T-cell (primary cell): ENCODE data around the gene RPS19BP1. TPM values are rescaled to one million over a fixed set of nuclear protein-coding genes. Genes with fewer than 3 reads are reported as not detected.
A peak's percentile ranks its signal among the peaks of the same experiment; 100 is the strongest.
"Not testable (repeated sequence)": the region's sequence is repeated elsewhere in the genome, so short reads cannot be mapped to it uniquely, and the experiment has no call there.

ENCODE experiments used
- ATAC-seq, 4 experiments: fragments of 200-7000 bp in 3 of 4; fragments of 150-1000 bp in 1 of 4; cut with Tn5 transposase; replicated peaks in 1 of 4; 1 replicate in 3 of 4; 2 replicates in 1 of 4; pipeline ENCODE4 v1.10.0; 2021; ENCODE audit warnings: moderate library complexity in 3 of 4, mild to moderate bottlenecking in 2 of 4, moderate number of reproducible peaks in 1 of 4
- CTCF ChIA-PET, 2 donors: fragments of 300-600 bp; sonication (Branson Sonifier 250); formaldehyde crosslinking; loops; one replicate each; lab custom pipeline; 2022; ENCODE audit warnings: antibody characterized with exemption in 2 of 2; lab: Charles Lee
- POLR2A ChIA-PET, 2 donors: fragments of 300-600 bp; sonication (Branson Sonifier 250); formaldehyde crosslinking; loops; one replicate each; lab custom pipeline; 2022; ENCODE audit warnings: antibody characterized with exemption in 2 of 2; lab: Charles Lee
- DNase-seq, 35 experiments: peaks; one replicate each; pipeline versions ENCODE4 v3.0.0 to v3.0.0-alpha.2; 2013 to 2023
- H3K27ac ChIP-seq: one replicate; pipeline ENCODE4 v1.5.1; 2013; ENCODE audit warnings: low read length
- H3K27me3 ChIP-seq, 2 experiments: replicated peaks in 1 of 2; 1 replicate in 1 of 2; 2 replicates in 1 of 2; pipeline versions ENCODE4 v1.6.1 to v1.7.0; 2013; ENCODE audit warnings: low read length in 1 of 2, mixed read lengths in 1 of 2; ENCODE audit not compliant: control insufficient read depth in 2 of 2, insufficient read depth in 2 of 2; ENCODE audit errors: extremely low read depth in 1 of 2
- H3K36me3 ChIP-seq, 2 donors: 1 replicate in 1 of 2; 2 replicates in 1 of 2; pipeline versions ENCODE4 v1.6.1 to v1.7.0; 2013; ENCODE audit warnings: low read length in 1 of 2; ENCODE audit not compliant: control insufficient read depth in 2 of 2, insufficient read depth in 1 of 2; ENCODE audit errors: extremely low read depth in 1 of 2
- H3K4me1 ChIP-seq, 2 experiments: 1 replicate in 1 of 2; 2 replicates in 1 of 2; pipeline versions ENCODE4 v1.6.1 to v1.7.0; 2013; ENCODE audit warnings: low read length in 2 of 2, mixed read lengths in 1 of 2; ENCODE audit not compliant: insufficient read depth in 2 of 2, control insufficient read depth in 1 of 2; ENCODE audit errors: extremely low read depth in 1 of 2
- H3K4me3 ChIP-seq, 2 donors: 1 replicate in 1 of 2; 2 replicates in 1 of 2; pipeline versions ENCODE4 v1.5.1 to v1.7.0; 2013; ENCODE audit warnings: mild to moderate bottlenecking in 2 of 2, low read length in 1 of 2, moderate library complexity in 1 of 2; ENCODE audit not compliant: control insufficient read depth in 1 of 2; ENCODE audit errors: extremely low read depth in 1 of 2
- H3K9me3 ChIP-seq: 2 replicates; pipeline ENCODE4 v1.7.0; 2013
- H3K27ac Mint-ChIP-seq, 2 donors: one replicate each; pipeline ENCODE4 v1.8.0; 2020 to 2021; ENCODE audit warnings: mild to moderate bottlenecking in 2 of 2, mixed read lengths in 2 of 2
- H3K27me3 Mint-ChIP-seq, 2 donors: one replicate each; pipeline ENCODE4 v1.8.0; 2021 to 2022; ENCODE audit warnings: mixed read lengths in 2 of 2
- H3K36me3 Mint-ChIP-seq: one replicate; pipeline ENCODE4 v1.8.0; 2021; ENCODE audit warnings: mixed read lengths
- H3K4me1 Mint-ChIP-seq, 3 donors: one replicate each; pipeline ENCODE4 v1.8.0; 2020 to 2022; ENCODE audit warnings: mixed read lengths in 3 of 3, mild to moderate bottlenecking in 1 of 3
- H3K4me3 Mint-ChIP-seq, 3 donors: one replicate each; pipeline ENCODE4 v1.8.0; 2020 to 2022; ENCODE audit warnings: mild to moderate bottlenecking in 3 of 3, mixed read lengths in 3 of 3, moderate library complexity in 3 of 3
- H3K9me3 Mint-ChIP-seq, 3 donors: one replicate each; pipeline ENCODE4 v1.8.0; 2020 to 2022; ENCODE audit warnings: mixed read lengths in 3 of 3
- WGBS: methylation state at CpG from one replicate; pipeline ENCODE4 v1.1.5; 2013; ENCODE audit warnings: missing lambda C conversion rate; ENCODE audit not compliant: insufficient coverage; 5-methylcytosine and 5-hydroxymethylcytosine counted together
- total RNA-seq, 35 experiments: library from RNA in 6 of 35; stranded (reverse) in 6 of 35; fragments of 120-200 nt in 1 of 35; gene quantifications; one replicate each; pipeline versions ENCODE4 v1.2.1 to v1.2.4 and lab custom pipeline; 2013 to 2026

The RPS19BP1 gene
- total RNA-seq, 5 donors from 2014 or later (not counting 1 experiment from before 2014, with no cell fraction given) = 42.4 to 76.8 (median 73.5) TPM

DNA sequence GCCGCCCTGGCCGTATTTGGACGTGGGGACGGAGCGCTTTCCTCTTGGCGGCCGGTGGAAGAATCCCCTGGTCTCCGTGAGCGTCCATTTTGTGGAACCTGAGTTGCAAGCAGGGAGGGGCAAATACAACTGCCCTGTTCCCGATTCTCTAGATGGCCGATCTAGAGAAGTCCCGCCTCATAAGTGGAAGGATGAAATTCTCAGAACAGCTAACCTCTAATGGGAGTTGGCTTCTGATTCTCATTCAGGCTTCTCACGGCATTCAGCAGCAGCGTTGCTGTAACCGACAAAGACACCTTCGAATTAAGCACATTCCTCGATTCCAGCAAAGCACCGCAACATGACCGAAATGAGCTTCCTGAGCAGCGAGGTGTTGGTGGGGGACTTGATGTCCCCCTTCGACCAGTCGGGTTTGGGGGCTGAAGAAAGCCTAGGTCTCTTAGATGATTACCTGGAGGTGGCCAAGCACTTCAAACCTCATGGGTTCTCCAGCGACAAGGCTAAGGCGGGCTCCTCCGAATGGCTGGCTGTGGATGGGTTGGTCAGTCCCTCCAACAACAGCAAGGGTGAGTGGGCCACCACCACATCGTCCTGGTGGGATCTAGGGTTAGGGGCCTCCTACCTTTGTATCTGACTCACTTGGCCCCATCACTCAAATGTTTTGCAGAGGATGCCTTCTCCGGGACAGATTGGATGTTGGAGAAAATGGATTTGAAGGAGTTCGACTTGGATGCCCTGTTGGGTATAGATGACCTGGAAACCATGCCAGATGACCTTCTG, 11.3 kb downstream of the RPS19BP1 start:
- 0% methylated on average over 6 of the region's 28 CpGs for WGBS
- Histone ChIP-seq H3K4me1 (peaks cover 24 to 63% of the 10 kb centered on the region in 2 experiments), H3K27ac (peak overlapping the region; percentile 83), H3K36me3 (peaks cover 14 to 41% of the 10 kb centered on the region in 2 donors), H3K4me3 (peak overlapping the region; percentile 89 to 99)
- Mint-ChIP-seq H3K27ac (peak overlapping the region; percentile 96 to 98), H3K4me3 (peak overlapping the region; percentile 85 to 95 (median 94)), H3K4me1 (peaks cover 50 to 59% (median 59%) of the 10 kb centered on the region in 3 donors), H3K36me3 (peaks cover 27% of the 10 kb centered on the region)
- not testable (repeated sequence) for H3K9me3 Mint-ChIP-seq, ATAC-seq, H3K27me3 Mint-ChIP-seq, H3K27me3 ChIP-seq, H3K9me3 ChIP-seq
- ChIA-PET CTCF (interaction anchor here in 1 of 2 donors (2.2 kb wide), 1 partner anchor 8 kb away, joined by 17 read pairs; no protein-coding TSS in a partner anchor), POLR2A (interaction anchor here (0.6 kb wide), 2 partner anchors 11 to 75 kb away, joined by 3 to 4 read pairs; no protein-coding TSS in a partner anchor)
- DNase-seq = peak in 1 of 35 experiments; percentile 9

DNA sequence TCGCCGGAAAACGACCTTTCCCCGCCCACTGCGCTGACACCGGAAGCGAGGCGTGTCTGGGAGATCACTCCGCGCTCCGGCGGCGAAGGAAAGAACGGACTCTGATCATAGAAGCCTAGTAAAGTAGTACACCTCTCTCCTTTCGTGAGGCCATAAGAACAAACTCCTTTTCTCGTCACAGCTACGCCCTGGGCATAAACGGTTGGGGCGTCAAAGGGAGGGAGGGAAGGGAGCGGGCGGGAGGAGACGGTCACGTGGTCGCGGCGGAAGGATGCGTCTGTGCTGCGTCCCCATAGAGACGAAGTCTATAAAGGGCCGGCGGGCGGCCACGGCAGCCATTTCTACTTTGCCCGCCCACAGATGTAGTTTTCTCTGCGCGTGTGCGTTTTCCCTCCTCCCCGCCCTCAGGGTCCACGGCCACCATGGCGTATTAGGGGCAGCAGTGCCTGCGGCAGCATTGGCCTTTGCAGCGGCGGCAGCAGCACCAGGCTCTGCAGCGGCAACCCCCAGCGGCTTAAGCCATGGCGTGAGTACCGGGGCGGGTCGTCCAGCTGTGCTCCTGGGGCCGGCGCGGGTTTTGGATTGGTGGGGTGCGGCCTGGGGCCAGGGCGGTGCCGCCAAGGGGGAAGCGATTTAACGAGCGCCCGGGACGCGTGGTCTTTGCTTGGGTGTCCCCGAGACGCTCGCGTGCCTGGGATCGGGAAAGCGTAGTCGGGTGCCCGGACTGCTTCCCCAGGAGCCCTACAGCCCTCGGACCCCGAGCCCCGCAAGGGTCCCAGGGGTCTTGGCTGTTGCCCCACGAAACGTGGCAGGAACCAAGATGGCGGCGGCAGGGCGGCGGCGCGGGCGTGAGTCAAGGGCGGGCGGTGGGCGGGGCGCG, 12.1 kb downstream of the RPS19BP1 start, which contains the start of gene ATF4:
TSS of gene ATF4 (plus strand) at position 337 of the 880 bp plus-strand sequence. CDS start 884 bp downstream, outside the sequence.
- Histone ChIP-seq H3K4me3 (peak within 1 kb of the TSS; percentile 89 to 99), H3K27ac (peak within 1 kb of the TSS; percentile 83), H3K27me3 (no peaks in the 10 kb centered on the region), H3K36me3 (peaks cover 15 to 47% of the 10 kb centered on the region in 2 donors), H3K9me3 (no peaks in the 10 kb centered on the region), H3K4me1 (peaks cover 24 to 54% of the 10 kb centered on the region in 2 experiments)
- Mint-ChIP-seq H3K4me3 (peak within 1 kb of the TSS; percentile 85 to 95 (median 94)), H3K9me3 (no peaks in the 10 kb centered on the region), H3K36me3 (peaks cover 30% of the 10 kb centered on the region), H3K27me3 (peaks cover 0 to 2% of the 10 kb centered on the region in 2 donors), H3K27ac (peak within 1 kb of the TSS; percentile 96 to 98), H3K4me1 (peaks cover 42 to 54% (median 53%) of the 10 kb centered on the region in 3 donors)
- peak; percentile 47 to 63 (median 54) for ATAC-seq
- POLR2A ChIA-PET = interaction anchor here (0.6 to 1.3 kb wide), 15 partner anchors 9 to 723 kb away, joined by 3 to 29 read pairs (median 4); partner anchors contain the start of genes MIEF1 (in 2 of the 2), RPL3 (in 1 of the 2) and TAB1 (in 1 of the 2)
- CTCF ChIA-PET = interaction anchor here (0.7 to 2.2 kb wide), 7 partner anchors 9 to 524 kb away, joined by 3 to 17 read pairs (median 5); partner anchors contain the start of gene MIEF1 (in 1 of the 2)
- WGBS = under 1% methylated on average over 67 of the region's 86 CpGs
- DNase-seq = peak in 33 of 35 experiments; percentile 34 to 99 (median 95)

DNA sequence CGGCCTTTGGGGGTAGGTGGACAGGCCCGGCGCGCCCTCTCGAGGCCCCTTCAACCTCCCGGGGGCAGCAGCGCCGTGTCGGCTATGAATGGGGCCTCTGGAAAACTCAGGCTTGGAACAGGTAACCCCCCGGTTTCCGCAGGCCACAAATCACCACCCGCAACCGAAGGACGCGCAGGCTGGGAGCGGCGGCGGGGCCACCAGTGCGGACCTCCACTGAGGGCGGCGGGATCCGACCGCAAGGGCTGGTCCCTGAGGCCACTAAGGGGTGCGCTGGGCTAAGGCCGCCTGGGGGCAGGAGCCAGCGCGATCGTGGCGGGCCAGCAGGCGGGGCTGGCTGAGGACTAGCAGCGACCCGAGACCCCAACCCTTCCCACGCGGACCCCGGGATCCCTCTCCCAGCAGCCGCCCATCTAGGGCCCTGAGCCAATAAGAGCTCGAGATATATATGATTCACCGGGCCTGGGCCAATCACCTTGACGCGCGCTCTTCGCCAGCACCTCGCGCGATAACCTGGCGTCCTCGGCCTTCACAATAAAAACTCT, 12.8 kb downstream of the RPS19BP1 start:
- Mint-ChIP-seq H3K4me3 (peak overlapping the region; percentile 85 to 95 (median 94)), H3K36me3 (peaks cover 33% of the 10 kb centered on the region)

DNA sequence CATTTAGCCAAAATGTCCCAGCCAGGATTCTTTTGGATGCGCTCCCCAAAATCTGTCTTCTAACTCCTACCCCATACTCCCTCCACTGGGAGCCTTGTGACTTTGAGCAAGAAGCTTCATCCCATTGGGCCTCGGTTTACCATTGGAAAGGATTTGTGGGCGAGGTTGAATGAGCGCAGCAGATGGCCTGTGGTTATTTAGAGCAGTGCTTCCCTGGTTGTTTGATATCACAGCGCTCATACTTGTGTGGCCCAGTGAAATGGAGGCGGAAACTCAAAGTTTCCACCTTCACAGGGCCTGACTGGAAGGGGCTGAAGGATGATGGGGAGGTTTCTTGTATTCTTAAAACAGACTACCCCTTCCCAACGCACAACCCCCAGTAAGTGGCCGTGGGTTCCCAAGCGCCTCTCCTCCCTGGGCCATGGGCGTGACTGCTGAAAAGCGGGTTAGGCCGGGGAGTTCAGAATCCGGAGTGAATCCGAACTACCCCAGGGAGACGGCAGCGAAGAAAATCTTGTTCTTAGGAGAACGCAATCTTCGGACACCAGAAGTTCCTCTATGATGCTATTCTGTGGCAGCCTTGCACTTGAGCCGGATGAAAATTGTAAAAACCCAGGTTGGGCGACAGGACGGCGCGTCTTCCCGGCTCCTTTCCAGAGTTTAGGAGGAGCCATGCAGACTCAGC, 13.4 kb downstream of the RPS19BP1 start:
- H3K4me1 Mint-ChIP-seq = peaks cover 37 to 45% (median 45%) of the 10 kb centered on the region in 3 donors

More for the DNA sequence above, 12.8 kb downstream of the RPS19BP1 start:
- Histone ChIP-seq H3K9me3 (no peaks in the 10 kb centered on the region), H3K4me1 (peaks cover 24 to 47% of the 10 kb centered on the region in 2 experiments), H3K27me3 (no peaks in the 10 kb centered on the region), H3K36me3 (peaks cover 19 to 48% of the 10 kb centered on the region in 2 donors), H3K27ac (peak overlapping the region; percentile 83), H3K4me3 (peak overlapping the region; percentile 89 to 99)
- no peaks in the 10 kb centered on the region for H3K9me3 Mint-ChIP-seq
- peak overlapping the region; percentile 96 to 98 for H3K27ac Mint-ChIP-seq
- ChIA-PET CTCF (interaction anchor here (0.5 to 2.2 kb wide), 9 partner anchors 9 to 525 kb away, joined by 3 to 17 read pairs (median 4); partner anchors contain the start of gene MIEF1 (in 1 of the 2)), POLR2A (interaction anchor here (0.6 to 1.3 kb wide), 17 partner anchors 9 to 1986 kb away, joined by 3 to 29 read pairs (median 4); partner anchors contain the start of genes MIEF1 (in 2 of the 2), RPL3 (in 1 of the 2) and TAB1 (in 1 of the 2))
- under 1% methylated on average over 46 of the region's 47 CpGs for WGBS
- peak; percentile 90 to 92 (median 91) for ATAC-seq
- peaks cover 35 to 47% (median 46%) of the 10 kb centered on the region in 3 donors for H3K4me1 Mint-ChIP-seq
- peaks cover 0 to 2% of the 10 kb centered on the region in 2 donors for H3K27me3 Mint-ChIP-seq
- DNase-seq = peak in 16 of 35 experiments; percentile 24 to 97 (median 96)

DNA sequence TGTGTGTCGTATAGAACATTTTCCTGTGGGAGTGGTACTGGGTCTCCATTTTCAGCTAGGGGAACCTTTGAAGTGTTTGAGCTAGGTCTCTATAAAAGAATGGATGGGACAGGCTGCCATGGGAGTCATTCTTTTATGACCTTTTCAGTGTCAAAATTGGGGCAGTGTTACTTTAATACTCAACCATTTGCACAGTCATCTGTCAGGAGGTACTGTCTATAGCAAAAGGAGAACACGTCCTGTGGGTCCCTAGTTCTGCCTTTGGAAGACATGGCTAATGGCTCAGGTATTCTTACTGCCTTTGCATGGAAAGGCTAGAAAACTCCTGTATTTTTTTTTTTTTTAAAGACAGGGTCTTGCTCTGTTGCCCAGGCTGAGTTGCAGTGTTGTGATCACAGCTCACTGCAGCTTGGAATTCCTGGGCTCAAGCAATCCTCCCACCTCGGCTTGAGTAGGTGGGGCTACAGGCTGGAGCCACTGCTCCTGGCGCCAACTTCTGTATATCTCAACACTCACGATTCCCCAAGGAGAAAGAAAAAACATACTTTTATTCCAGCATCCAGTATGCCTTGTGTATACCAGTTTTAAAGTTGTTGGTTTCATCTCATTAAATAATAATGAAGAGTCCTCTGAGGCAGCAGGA, 14.3 kb downstream of the RPS19BP1 start:
- H3K27me3 ChIP-seq = no peaks in the 10 kb centered on the region
- H3K4me1 ChIP-seq = peaks cover 22 to 34% of the 10 kb centered on the region in 2 experiments
- Mint-ChIP-seq H3K36me3 (peaks cover 39% of the 10 kb centered on the region), H3K4me1 (peaks cover 35 to 40% (median 40%) of the 10 kb centered on the region in 3 donors), H3K27me3 (peaks cover 0 to 2% of the 10 kb centered on the region in 2 donors), H3K9me3 (no peaks in the 10 kb centered on the region), H3K27ac (peak overlapping the region; percentile 79 to 98), H3K4me3 (peak overlapping the region; percentile 85 to 95 (median 94))
- no peak for DNase-seq
- no peaks in the 10 kb centered on the region for H3K9me3 ChIP-seq
- WGBS = 83% methylated on average over 1 of the region's 5 CpGs
- POLR2A ChIA-PET = no interaction called here
- H3K36me3 ChIP-seq = peaks cover 16 to 51% of the 10 kb centered on the region in 2 donors
- ATAC-seq = no peak
- CTCF ChIA-PET = interaction anchor here in 1 of 2 donors (1.5 kb wide), 1 partner anchor 22 kb away, joined by 3 read pairs; no protein-coding TSS in a partner anchor
- no peak overlapping the region for H3K4me3 ChIP-seq
- no peak overlapping the region for H3K27ac ChIP-seq

More for the DNA sequence above, 13.4 kb downstream of the RPS19BP1 start:
- ATAC-seq = no peak
- H3K27ac ChIP-seq = peak overlapping the region; percentile 83
- H3K27me3 ChIP-seq = no peaks in the 10 kb centered on the region
- 6% methylated on average over 20 of the region's 24 CpGs for WGBS
- peaks cover 14 to 50% of the 10 kb centered on the region in 2 donors for H3K36me3 ChIP-seq
- no peaks in the 10 kb centered on the region for H3K9me3 ChIP-seq
- H3K9me3 Mint-ChIP-seq = no peaks in the 10 kb centered on the region
- peaks cover 24 to 42% of the 10 kb centered on the region in 2 experiments for H3K4me1 ChIP-seq
- ChIA-PET CTCF (interaction anchor here (0.5 to 2.2 kb wide), 6 partner anchors 10 to 491 kb away, joined by 3 to 17 read pairs (median 4); no protein-coding TSS in a partner anchor), POLR2A (interaction anchor here (0.6 to 1.3 kb wide), 12 partner anchors 10 to 1987 kb away, joined by 3 to 29 read pairs (median 4); partner anchors contain the start of genes MIEF1 (in 2 of the 2), RPL3 (in 1 of the 2) and TAB1 (in 1 of the 2))
- H3K27me3 Mint-ChIP-seq = peaks cover 0 to 2% of the 10 kb centered on the region in 2 donors
- H3K27ac Mint-ChIP-seq = peak overlapping the region; percentile 96 to 98
- peak overlapping the region; percentile 85 to 95 (median 94) for H3K4me3 Mint-ChIP-seq
- H3K4me3 ChIP-seq = peak overlapping the region; percentile 89 to 99
- DNase-seq = no peak
- H3K36me3 Mint-ChIP-seq = peaks cover 36% of the 10 kb centered on the region
